ENCODE data around the gene APC. TPM values are rescaled to one million over a fixed set of nuclear protein-coding genes. Genes with fewer than 3 reads are reported as not detected.

Gene APC
- total RNA-seq, 2 experiments from 2014 or later, result 21.8 to 22.8 TPM

- H3K36me3 ChIP-seq (ENCODE audit: insufficient read depth, low read length), result no peaks in the 10 kb centered on the region
- H3K36me3 Mint-ChIP-seq (ENCODE audit: low read depth), result no peaks in the 10 kb centered on the region
- H3K9me3 ChIP-seq (ENCODE audit: control insufficient read depth in 1 of 2, insufficient read depth in 1 of 2, low read length in 2 of 2), result no peaks in the 10 kb centered on the region
- H3K4me3 ChIP-seq (ENCODE audit: low read length), result no peak overlapping the region
- no peak overlapping the region for H3K4me3 Mint-ChIP-seq
- H3K27ac ChIP-seq (ENCODE audit: low read depth in 1 of 2, low read length in 2 of 2), result no peak overlapping the region
- H3K27me3 ChIP-seq (ENCODE audit: control insufficient read depth in 1 of 2, insufficient read depth in 2 of 2, low read length in 2 of 2), result peaks cover 0 to 16% of the 10 kb centered on the region in 2 experiments
- CTCF ChIA-PET, result interaction anchor here (1.3 kb wide), 1 partner anchor 9 kb away, joined by 4 read pairs; no protein-coding TSS in a partner anchor
- POLR2A ChIA-PET, result no interaction called here
- intact Hi-C loops (cut with DNase I, micrococcal nuclease), result loop anchor here in 1 of 2 experiments (2.0 kb wide), 1 partner anchor 64 kb away; no protein-coding TSS in a partner anchor
- ATAC-seq (ENCODE audit: poor library complexity), result no peak
- no peak overlapping the region for H3K27ac Mint-ChIP-seq
- TF ChIP-seq, protein P1, sequence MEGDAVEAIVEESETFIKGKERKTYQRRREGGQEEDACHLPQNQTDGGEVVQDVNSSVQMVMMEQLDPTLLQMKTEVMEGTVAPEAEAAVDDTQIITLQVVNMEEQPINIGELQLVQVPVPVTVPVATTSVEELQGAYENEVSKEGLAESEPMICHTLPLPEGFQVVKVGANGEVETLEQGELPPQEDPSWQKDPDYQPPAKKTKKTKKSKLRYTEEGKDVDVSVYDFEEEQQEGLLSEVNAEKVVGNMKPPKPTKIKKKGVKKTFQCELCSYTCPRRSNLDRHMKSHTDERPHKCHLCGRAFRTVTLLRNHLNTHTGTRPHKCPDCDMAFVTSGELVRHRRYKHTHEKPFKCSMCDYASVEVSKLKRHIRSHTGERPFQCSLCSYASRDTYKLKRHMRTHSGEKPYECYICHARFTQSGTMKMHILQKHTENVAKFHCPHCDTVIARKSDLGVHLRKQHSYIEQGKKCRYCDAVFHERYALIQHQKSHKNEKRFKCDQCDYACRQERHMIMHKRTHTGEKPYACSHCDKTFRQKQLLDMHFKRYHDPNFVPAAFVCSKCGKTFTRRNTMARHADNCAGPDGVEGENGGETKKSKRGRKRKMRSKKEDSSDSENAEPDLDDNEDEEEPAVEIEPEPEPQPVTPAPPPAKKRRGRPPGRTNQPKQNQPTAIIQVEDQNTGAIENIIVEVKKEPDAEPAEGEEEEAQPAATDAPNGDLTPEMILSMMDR (IDR thresholded peaks at IDR 0.05), result no peak
- no peaks in the 10 kb centered on the region for H3K4me1 ChIP-seq (ENCODE audit: insufficient read depth, low read length)
- H3K9me3 Mint-ChIP-seq, result no peaks in the 10 kb centered on the region
- no peaks in the 10 kb centered on the region for H3K4me1 Mint-ChIP-seq (ENCODE audit: low read depth)
- peaks cover 49% of the 10 kb centered on the region for H3K27me3 Mint-ChIP-seq
- no peak for DNase-seq
Measured at GRCh38 chr5:112693301-112693700, 44.4 kb upstream of the APC start.

GRCh38 chr5:112694853-112695709, 42.6 kb upstream of the APC start:
- TF ChIP-seq, protein P1 (IDR thresholded peaks at IDR 0.05), result no peak
- no peaks in the 10 kb centered on the region for H3K9me3 Mint-ChIP-seq
- H3K4me3 Mint-ChIP-seq, result no peak overlapping the region
- no peaks in the 10 kb centered on the region for H3K36me3 ChIP-seq (ENCODE audit: insufficient read depth, low read length)
- no peaks in the 10 kb centered on the region for H3K9me3 ChIP-seq (ENCODE audit: control insufficient read depth in 1 of 2, insufficient read depth in 1 of 2, low read length in 2 of 2)
- intact Hi-C loops (cut with DNase I, micrococcal nuclease), result no loop called here
- no peak overlapping the region for H3K4me3 ChIP-seq (ENCODE audit: low read length)
- POLR2A ChIA-PET, result interaction anchor here (1.0 kb wide), 1 partner anchor 14 kb away, joined by 4 read pairs; no protein-coding TSS in a partner anchor
- CTCF ChIA-PET, result interaction anchor here (1.5 kb wide), 1 partner anchor 62 kb away, joined by 3 read pairs; no protein-coding TSS in a partner anchor
- H3K36me3 Mint-ChIP-seq (ENCODE audit: low read depth), result no peaks in the 10 kb centered on the region
- H3K27ac Mint-ChIP-seq, result no peak overlapping the region
- no peaks in the 10 kb centered on the region for H3K4me1 Mint-ChIP-seq (ENCODE audit: low read depth)
- H3K4me1 ChIP-seq (ENCODE audit: insufficient read depth, low read length), result no peaks in the 10 kb centered on the region
- ATAC-seq (ENCODE audit: poor library complexity) (no peak), DNase-seq (no peak)
- no peak overlapping the region for H3K27ac ChIP-seq (ENCODE audit: low read depth in 1 of 2, low read length in 2 of 2)
- H3K27me3 ChIP-seq (ENCODE audit: control insufficient read depth in 1 of 2, insufficient read depth in 2 of 2, low read length in 2 of 2), result peaks cover 0 to 13% of the 10 kb centered on the region in 2 experiments
- peaks cover 43% of the 10 kb centered on the region for H3K27me3 Mint-ChIP-seq

GRCh38 chr5:112696786-112697185, 40.9 kb upstream of the APC start:
- POLR2A ChIA-PET, result no interaction called here
- no peak overlapping the region for H3K27ac Mint-ChIP-seq
- Histone ChIP-seq H3K27ac (ENCODE audit: low read depth in 1 of 2, low read length in 2 of 2) (no peak overlapping the region), H3K4me3 (ENCODE audit: low read length) (no peak overlapping the region), H3K4me1 (ENCODE audit: insufficient read depth, low read length) (no peaks in the 10 kb centered on the region), H3K36me3 (ENCODE audit: insufficient read depth, low read length) (no peaks in the 10 kb centered on the region), H3K9me3 (ENCODE audit: control insufficient read depth in 1 of 2, insufficient read depth in 1 of 2, low read length in 2 of 2) (no peaks in the 10 kb centered on the region), H3K27me3 (ENCODE audit: control insufficient read depth in 1 of 2, insufficient read depth in 2 of 2, low read length in 2 of 2) (peaks cover 0 to 6% of the 10 kb centered on the region in 2 experiments)
- no peak overlapping the region for H3K4me3 Mint-ChIP-seq
- H3K27me3 Mint-ChIP-seq, result peaks cover 33% of the 10 kb centered on the region
- CTCF ChIA-PET, result interaction anchor here (0.7 to 1.1 kb wide), 2 partner anchors 11 to 38 kb away, joined by 3 read pairs; no protein-coding TSS in a partner anchor
- DNase-seq, result no peak
- TF ChIP-seq, protein P1 (IDR thresholded peaks at IDR 0.05), result no peak
- intact Hi-C loops (cut with DNase I, micrococcal nuclease), result no loop called here
- ATAC-seq (ENCODE audit: poor library complexity), result no peak
- H3K4me1 Mint-ChIP-seq (ENCODE audit: low read depth), result no peaks in the 10 kb centered on the region
- no peaks in the 10 kb centered on the region for H3K9me3 Mint-ChIP-seq
- no peaks in the 10 kb centered on the region for H3K36me3 Mint-ChIP-seq (ENCODE audit: low read depth)

All from CD4-positive, alpha-beta T cell (primary cell).